Suppressor macrophage (primary cell): Measurements from ENCODE around the gene CAMK2G.
A peak's percentile ranks its signal among the peaks of the same experiment; 100 is the strongest.
"Not testable (repeated sequence)": the region's sequence is repeated elsewhere in the genome, so short reads cannot be mapped to it uniquely, and the experiment has no call there.

Experiments
- DNase-seq, 4 experiments: peaks; one replicate each; pipeline ENCODE4 v3.0.0-alpha.2; 2020 to 2022

The CAMK2G gene

DNA sequence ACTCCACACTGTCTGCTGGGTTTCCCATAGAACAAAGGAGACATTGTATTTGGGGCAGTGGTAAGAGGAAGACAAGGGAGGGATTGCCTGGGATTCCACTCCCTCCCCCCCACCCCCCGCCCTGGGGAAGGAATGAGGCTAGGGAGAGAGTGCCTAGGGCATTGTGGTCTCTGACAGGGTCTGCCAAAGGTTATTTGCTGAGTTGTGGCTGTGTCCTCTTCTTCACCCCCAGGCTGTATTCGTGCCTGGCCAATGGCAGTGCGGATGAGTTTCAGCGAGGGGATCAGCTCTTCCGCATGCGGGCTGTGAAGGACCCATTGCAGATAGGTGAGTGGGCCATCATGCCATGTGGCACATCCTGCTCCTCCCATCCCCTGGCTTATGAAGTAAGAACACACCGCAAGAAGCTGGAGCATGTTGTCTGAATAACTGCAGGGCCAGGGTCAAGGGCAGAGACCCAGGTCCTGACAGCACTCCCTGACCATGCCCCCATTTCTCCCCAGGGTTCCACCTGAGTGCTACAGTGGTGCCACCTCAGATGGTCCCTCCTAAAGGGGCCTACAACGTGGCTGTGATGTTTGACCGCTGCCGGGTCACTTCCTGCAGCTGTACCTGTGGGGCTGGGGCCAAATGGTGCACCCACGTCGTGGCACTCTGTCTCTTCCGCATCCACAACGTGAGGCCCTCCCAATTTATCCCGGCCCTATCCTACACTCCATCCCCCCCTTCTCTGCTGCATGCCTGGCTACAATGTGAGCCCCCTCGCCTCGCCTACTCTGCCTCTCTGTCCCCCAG lies 85.3 kb downstream of the CAMK2G start:
- DNase-seq, result no peak

DNA sequence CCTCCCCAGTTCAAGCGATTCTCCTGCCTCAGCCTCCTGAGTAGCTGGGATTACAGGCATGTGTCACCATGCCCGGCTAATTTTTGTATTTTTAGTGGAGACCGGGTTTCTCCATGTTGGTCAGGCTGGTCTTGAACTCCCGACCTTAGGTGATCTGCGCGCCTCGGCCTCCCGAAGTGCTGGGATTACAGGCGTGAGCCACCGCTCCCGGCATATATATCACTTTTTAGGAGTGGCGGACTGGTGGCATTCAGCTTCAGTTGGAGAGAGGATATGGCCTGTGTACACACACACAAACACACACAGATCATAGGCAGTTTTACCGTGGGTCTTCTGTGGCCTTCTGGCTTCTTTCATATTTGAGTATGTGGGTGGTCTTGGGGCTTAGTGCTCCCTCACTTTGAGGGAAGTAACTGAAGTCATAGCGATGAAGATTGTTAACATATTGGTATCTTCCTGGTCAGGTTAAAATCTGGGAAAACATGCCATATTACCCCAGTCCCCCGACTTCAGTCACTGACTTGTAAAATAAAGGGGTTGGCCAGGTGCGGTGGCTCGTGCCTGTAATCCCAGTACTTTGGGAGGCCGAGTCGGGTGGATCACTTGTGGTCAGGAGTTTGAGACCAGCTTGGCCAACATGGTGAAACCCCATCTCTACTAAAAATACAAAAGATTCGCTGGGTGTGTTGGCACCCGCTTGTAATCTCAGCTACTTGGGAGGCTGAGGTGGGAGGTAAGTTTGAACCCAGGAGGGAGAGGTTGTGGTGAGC lies 87.1 kb downstream of the CAMK2G start:
- not testable (repeated sequence) for DNase-seq

DNA sequence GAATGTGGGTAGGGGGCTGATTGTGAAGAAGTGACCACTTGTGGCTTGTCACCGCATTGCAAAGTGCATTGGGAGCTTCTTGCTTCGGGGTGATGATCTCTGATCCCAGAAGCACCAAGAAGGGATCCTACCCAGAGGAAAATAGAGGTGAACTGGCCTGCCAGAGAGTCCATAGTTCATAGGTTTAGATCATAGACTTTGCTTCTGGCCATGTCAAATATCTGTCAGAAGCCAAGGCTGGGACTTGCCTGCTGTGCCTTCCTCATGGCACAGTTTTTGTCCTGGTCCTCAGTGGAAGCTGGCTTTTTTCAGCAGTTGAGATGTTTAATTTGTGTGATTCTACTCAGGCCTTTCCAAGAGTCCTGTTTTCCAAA lies 87.9 kb downstream of the CAMK2G start:
- DNase-seq, result no peak

DNA sequence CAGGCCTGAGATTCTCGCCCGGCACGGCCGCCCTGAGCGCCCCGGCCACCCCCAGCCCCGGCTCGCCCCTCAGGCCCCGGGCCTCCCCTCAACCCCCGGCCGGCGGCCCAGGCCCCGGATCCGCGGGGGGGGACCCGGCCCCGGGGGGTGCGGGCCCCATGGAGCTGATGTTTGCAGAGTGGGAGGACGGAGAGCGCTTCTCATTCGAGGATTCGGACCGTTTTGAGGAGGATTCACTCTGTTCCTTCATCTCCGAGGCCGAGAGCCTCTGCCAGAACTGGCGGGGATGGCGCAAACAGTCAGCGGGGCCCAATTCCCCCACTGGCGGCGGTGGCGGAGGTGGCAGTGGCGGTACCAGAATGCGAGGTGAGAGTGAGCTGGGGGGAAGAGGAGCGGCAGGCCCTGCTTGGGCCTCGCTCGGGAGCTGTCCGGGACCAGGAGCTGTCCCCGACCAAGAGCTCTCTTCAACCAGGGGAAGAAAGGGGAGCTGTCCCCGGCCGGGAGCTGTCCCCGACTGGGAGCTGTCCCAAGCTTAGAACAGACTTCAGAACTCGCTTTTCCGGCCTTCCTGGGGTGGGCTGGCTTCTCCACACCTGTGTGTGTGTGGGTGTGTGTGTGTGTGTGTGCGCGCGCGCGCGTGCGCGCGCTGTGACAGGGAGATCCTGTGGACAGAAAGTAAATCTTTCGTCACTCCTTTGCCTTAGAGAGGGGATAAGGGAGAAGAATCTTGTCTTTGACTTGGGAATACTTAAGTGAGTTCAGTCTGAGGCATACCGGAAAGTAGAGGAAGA lies 88.4 kb downstream of the CAMK2G start:
- peak; percentile 32 to 66 (median 53) for DNase-seq

DNA sequence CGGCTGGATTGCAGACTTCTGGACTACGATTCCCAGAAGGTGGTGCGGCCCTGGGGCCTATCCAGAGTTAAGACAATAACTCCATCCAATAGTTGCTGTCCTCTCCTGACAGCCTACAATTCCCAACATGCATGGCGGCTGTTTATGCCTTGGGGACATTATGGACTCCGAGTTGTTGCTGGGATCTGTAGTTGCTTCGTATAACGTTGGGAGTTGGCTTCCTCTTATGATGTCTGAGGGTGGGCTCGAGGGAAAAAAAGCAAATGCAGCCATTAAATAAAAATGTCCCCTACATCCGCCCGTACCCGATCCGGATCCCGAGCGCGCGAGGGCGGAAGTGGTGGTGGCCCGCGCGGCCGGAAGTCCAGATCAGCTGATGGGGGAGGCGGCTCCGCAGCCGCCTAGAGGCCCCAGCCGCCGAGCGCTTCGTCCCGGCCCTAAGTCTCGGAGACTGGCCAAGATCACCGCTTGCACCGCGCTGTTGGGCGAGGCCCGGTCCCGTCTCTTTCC lies 89.1 kb downstream of the CAMK2G start, which contains the start of gene ZSWIM8:
Gene ZSWIM8, plus strand, starts transcription at position 396 of the 510 bp plus-strand sequence. CDS start 273 bp downstream, outside the sequence.
- DNase-seq, result peak; percentile 91 to 95 (median 95)

DNA sequence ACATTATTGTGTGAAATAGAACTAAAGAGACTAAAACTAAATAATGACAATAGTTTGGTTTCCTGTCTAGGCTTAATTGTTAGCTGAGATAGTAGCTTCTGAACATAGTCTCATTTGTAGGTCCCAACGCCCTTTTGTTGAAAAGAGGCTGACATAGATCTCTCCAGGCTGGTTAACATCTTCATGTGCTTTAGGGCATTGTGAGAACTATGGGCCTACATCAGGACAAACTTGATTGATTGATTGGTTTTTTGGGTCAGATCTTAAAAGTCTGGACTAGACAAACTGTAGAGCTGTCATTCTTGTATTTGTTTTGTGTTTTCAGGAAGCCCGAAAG lies 91.6 kb downstream of the CAMK2G start:
- DNase-seq, result no peak

DNA sequence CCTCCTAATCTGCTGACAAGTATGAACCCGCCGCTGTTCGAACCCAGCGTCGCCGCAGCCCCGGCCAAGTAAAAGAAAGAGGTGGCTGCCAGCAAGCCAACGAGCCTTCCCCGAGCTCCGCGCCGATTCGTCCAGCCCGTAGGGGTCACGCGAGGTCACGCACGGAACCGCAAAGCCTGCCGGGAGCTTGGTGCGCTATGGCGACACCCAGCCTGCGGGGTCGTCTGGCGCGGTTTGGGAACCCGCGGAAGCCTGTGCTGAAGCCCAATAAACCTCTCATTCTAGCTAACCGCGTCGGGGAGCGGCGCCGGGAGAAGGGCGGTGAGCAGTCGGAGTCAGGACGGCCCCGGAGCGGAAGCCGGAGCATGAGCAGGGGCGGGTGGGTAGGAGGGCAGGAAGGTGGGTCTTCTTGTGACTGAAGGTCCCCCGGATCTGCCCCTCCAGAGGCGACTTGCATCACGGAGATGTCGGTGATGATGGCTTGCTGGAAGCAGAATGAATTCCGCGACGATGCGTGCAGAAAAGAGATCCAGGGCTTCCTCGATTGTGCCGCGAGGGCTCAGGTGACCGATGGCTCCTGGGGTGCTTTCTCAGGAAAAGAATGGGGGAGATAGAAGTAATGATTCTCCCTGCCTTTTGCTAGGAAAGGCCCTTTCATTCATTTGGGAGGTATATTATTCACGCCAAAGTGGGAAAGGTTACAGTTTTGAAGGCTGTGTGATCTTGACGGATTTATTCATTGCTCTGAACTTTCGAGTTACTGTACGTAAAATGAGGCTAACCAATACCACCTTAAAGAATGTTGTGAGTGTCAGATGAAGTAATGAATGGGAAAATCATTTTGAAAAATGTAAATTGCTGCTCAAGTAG lies 92.2 kb downstream of the CAMK2G start, which contains the start of gene CHCHD1:
Gene CHCHD1, plus strand, starts transcription at position 170 of the 870 bp plus-strand sequence. Its CDS starts 28 bp downstream, at position 198.
- peak; percentile 90 to 95 (median 93) for DNase-seq

DNA sequence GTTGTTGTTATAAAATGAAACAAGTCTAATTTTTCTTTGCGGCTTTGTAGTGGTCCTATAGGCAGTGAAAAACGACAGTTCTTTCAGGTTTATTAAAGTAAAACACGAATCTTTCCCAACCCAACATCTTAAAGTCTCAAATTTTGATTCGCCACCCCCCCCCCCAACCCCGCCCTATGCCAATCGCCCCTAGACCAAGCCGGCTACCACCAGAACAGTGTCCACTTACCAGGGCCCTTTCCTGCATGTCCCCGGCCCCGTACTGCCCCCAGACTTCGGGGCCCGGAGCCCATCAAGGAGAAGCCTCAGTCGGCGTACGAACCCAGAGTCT lies 92.8 kb downstream of the CAMK2G start:
- no peak for DNase-seq

DNA sequence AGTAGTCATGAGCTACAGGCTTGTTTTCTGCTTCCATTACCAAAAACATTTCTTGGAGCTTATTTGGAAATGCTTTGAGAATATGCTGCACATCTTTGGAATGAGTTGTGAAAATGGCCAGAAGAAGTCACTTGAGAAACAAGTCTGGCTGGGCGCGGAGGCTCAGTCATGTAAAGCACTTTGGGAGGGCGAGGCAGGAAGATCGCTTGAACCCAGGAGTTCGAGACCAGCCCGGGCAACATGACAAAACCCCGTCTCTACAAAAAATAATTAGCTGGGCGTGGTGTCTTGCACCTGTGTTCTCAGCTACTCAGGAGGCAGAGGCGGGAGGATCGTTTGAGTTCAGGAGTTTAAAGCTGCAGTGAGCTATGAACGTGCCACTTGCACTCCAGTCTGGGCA lies 93.4 kb downstream of the CAMK2G start:
- no peak for DNase-seq

DNA sequence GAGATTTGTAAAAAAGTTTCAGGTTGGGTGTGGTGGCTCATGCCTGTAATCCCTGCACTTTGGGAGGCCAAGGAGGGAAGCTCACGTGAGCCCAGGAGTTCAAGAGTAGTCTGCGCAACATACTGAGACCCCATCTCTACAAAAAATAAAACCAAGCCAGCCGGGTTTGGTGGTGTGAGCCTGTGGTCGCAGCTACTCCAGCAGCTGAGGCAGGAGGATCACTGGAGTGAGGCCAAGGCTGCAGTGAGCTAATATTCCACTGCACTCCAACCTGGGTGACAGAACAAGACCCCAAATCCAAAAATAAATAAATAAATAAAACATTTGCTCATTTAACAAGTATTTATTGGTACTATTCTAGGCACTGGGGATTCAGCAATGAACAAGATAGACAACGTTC lies 94.1 kb downstream of the CAMK2G start:
- DNase-seq, result no peak

DNA sequence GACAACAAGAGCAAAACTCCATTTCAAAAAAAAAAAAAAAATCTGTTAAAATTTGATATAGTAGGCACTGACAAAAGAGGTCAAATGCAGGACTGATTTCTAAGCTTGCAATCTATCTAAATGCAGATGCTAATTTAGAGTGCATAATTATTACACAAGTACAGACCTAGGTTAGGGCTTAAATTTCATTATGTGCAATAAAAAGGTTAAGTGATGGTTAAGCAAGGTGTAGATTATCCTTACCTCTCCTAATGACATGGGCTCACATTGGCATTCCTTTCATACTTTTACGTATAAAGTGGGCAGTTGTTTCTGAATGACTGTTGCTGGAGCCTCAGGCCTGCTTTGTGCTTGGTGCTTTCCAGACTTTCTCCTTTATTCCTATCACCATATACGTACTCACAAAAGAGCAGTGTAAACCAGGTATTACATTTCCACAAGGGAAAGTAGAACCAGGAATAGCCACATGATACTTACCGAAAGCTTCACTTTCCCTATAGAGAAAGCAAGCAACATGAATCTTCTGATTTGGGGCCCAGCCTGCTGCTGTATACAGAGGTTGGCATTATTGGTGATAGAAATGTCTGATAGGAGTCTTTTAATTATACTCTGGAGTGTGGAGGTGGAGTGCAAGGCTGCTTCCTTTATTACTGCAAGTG lies 94.7 kb downstream of the CAMK2G start:
- no peak for DNase-seq

DNA sequence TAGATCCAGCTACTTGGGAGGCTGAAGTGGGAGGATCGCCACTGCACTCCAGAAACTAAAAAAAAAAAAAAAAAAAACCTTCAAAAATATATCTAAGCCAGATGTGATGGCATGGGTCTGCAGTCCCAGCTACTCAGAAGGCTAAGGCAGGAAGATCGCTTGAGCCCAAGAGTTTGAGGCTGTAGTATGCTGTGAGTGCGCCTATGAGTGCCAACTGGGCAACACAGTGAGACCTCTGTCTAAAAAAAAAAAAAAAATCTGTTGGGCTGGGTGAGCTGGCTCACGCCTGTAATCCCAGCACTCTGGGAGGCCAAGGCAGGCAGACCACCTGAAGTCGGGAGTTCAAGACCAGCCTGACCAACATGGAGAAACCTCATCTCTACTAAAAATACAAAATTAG lies 95.3 kb downstream of the CAMK2G start:
- no peak for DNase-seq

DNA sequence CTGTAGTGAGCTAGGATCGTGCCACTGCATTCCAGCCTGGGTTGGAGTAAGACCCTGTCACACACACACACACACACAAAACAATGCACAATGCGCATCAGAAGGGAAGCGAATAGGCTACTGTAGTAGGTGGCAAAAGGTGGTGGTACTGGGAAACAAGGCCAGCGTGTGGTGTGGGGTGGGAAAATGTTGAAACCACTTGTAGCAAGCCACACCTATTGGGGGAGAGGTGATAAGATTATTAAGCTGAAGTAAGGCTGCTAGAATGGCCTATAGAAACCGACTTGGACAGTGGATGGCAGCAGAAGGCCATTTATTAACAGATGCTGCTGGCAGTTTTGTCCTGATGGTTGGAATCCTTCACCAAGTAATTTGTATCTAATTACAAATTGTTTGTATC lies 99.7 kb downstream of the CAMK2G start:
- DNase-seq, result peak in 2 of 4 experiments; percentile 6 to 29

DNA sequence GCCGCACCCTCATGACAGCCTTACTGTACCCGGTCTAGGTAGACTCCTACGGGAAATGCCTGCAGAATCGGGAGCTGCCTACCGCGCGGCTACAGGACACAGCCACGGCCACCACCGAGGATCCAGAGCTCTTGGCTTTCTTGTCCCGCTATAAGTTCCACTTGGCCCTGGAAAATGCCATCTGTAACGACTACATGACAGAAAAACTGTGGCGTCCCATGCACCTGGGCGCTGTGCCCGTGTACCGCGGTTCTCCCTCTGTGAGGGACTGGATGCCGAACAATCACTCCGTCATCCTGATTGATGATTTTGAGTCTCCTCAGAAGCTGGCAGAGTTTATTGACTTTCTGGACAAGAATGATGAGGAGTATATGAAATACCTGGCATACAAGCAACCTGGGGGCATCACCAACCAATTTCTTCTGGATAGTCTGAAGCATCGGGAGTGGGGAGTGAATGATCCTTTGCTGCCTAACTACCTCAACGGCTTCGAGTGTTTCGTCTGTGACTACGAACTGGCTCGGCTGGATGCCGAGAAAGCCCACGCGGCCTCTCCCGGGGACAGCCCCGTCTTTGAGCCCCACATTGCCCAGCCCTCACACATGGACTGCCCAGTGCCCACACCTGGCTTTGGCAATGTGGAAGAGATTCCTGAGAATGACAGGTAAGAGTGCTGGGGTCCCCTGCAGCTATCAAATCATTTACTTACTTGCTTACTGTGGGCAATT lies 101.0 kb downstream of the CAMK2G start:
- peak in 2 of 4 experiments; percentile 20 to 23 for DNase-seq

DNA sequence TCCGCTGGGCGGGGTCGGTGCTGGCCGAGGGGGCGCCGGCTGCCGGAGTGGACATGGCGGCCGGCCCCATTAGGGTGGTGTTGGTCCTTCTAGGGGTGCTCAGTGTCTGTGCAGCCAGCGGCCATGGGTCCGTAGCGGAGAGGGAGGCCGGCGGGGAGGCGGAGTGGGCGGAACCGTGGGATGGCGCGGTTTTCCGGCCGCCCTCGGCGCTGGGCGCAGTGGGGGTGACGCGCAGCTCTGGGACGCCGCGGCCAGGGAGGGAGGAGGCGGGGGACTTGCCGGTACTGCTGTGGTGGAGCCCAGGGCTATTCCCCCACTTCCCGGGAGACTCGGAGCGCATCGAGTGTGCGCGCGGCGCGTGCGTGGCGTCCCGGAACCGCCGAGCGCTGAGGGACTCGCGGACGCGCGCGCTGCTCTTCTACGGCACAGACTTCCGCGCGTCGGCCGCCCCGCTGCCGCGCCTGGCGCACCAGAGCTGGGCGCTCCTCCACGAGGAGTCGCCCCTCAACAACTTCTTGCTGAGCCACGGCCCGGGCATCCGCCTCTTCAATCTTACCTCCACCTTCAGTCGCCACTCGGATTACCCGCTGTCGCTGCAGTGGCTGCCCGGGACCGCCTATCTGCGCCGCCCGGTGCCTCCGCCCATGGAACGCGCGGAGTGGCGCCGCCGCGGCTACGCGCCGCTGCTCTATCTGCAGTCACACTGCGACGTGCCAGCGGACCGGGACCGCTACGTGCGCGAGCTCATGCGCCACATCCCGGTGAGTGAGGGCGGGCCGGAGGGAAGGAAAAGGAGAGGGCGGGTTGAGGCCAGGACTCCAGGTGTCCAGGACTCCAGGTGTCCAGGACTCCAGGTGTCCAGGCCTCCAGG lies 101.8 kb downstream of the CAMK2G start:
- DNase-seq, result peak; percentile 87 to 95 (median 92)

DNA sequence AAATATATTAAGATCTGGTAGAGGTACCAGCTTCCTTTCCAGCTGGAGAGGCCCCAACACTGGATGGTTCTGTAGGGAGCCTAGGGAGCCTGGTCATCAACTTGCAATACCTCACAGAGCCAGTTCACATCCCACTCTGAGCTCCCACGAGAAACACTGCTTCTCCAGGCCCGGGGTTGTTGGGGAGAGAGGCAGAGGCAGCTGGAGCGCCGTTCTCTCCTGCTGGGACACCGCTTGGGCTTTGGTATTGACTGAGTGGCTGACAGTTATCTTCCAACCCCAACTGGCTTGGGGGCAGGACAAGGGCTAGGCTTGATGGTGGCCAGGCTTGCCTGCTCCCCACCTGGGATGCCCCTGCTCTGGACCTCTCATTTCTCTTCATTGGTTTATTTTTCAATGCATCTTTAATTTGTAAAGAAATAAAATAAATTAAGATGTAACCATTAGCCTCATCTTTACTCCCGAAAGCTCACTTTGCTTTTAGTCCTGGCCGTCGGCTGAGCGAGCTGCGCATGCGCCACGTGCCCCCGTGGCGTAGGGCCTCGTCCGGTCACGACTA lies 102.6 kb downstream of the CAMK2G start:
- DNase-seq, result peak; percentile 90 to 96 (median 93)

DNA sequence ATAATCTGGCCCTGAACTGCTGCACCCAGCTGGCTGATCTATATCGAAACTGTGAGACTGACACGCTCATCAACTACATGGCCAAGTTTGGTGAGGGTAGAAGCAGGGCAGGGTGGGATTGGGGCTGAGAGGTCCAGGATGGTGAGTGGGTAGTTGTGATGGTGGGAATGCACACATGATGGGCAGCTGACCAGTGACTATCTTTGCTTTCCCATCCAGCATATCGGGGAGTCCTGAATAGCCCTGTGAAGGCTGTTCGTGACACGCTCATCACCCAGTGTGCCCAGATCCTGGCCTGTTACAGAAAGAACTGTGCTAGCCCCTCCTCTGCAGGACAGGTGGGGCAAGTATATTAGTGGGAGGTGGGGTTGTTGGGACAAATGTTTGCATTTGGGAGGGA lies 105.0 kb downstream of the CAMK2G start:
- no peak for DNase-seq

DNA sequence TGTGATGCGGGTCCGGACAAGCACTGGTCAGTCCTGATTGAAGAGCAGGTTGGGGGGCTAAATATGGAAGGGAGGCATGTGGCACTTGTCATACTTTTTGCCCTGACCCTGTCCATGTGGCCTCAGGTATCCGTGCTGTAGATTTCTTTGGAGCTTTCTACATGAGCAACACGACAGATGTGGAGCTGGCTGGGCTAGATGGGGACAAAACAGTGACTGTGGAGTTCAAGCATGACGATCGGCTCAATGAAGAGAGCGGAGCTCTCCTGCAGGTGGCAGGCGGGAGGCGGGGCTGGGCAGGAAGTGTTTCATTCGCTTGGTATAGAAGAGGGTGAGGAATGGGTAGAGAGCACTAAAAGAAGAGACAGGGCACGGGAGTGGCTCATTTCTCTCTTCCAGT lies 105.5 kb downstream of the CAMK2G start:
- no peak for DNase-seq

DNA sequence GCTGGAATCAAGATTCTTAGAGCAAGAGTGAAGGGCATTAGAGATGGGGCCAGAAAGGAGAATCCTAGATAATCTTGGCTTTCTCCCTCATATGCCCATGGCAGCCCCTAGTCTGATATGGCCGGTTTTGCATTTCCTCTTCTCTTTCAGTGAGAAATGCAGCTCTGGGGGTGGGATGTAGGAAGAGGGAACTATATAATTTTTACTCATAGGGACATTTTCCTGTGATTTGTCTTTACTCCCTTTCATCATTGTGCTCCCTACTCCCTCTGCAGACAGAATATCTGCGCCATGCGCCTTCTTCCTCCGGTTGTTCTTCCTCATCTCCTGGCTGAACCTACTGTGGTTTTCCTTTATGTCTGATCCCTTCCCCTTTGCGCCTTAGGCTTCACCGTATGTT lies 109.3 kb downstream of the CAMK2G start:
- peak in 3 of 4 experiments; percentile 31 to 42 (median 35) for DNase-seq
